Fibroblast of villous mesenchyme (primary cell): Measurements from ENCODE around the gene SPATA33. TPM values are rescaled to one million over a fixed set of nuclear protein-coding genes. Genes with fewer than 3 reads are reported as not detected.

Experiments
- DNase-seq: peaks from one replicate; pipeline ENCODE4 v3.0.0-alpha.2; 2010; ENCODE audit warnings: low read depth
- H3K4me3 ChIP-seq: 2 replicates; pipeline ENCODE4 v1.5.1; 2011; ENCODE audit warnings: low read depth, mild to moderate bottlenecking, low read length
- CTCF ChIP-seq: IDR thresholded peaks from 2 replicates; pipeline ENCODE4 v1.5.1; 2012; ENCODE audit warnings: low read depth, mild to moderate bottlenecking, low read length; ENCODE audit not compliant: insufficient read depth
- total RNA-seq: library from RNA; depleted of rRNA; stranded (reverse); fragments of >200 nt; gene quantifications from 2 replicates; pipeline ENCODE4 v1.2.3, GENCODE V29; 2012

Gene SPATA33
- total RNA-seq, 1 donor = 3.9 TPM

GRCh38 chr16:89716493-89716892 lies 58.9 kb downstream of the SPATA33 start:
- no peak overlapping the region for H3K4me3 ChIP-seq
- TF ChIP-seq CTCF = no peak
- DNase-seq = no peak

- DNase-seq = no peak
- no peak overlapping the region for H3K4me3 ChIP-seq
- no peak for TF ChIP-seq CTCF
Observed at GRCh38 chr16:89716916-89717687, 59.5 kb downstream of the SPATA33 start.

- TF ChIP-seq CTCF = no peak
- DNase-seq = no peak
- H3K4me3 ChIP-seq = no peak overlapping the region
Observed at GRCh38 chr16:89717688-89718505, 60.3 kb downstream of the SPATA33 start.

Other genes with a start within 250 kb of the SPATA33 start
- gene ANKRD11, start 167.3 kb upstream of the SPATA33 start, total RNA-seq = 69.5 and 82.5 TPM in 2 replicates
- 91.8 and 108 TPM in 2 replicates for gene SPG7, start 149.4 kb upstream of the SPATA33 start, total RNA-seq
- 1,832 and 2,350 TPM in 2 replicates for gene RPL13, start 97.2 kb upstream of the SPATA33 start, total RNA-seq
- gene CPNE7, start 82.1 kb upstream of the SPATA33 start, total RNA-seq = 9.5 and 10.0 TPM in 2 replicates
- not detected in 2 replicates for gene DPEP1, start 44.2 kb upstream of the SPATA33 start, total RNA-seq
- 102 and 114 TPM in 2 replicates for gene CHMP1A, start 128 bp upstream of the SPATA33 start, total RNA-seq
- 35.8 and 51.0 TPM in 2 replicates for gene CDK10, start 28.9 kb downstream of the SPATA33 start, total RNA-seq
- gene SPATA2L, start 43.9 kb downstream of the SPATA33 start, total RNA-seq = 9.5 and 12.6 TPM in 2 replicates
- gene VPS9D1, start 63.1 kb downstream of the SPATA33 start, total RNA-seq = 9.9 and 11.0 TPM in 2 replicates
- 11.0 and 15.1 TPM in 2 replicates for gene ZNF276, start 63.7 kb downstream of the SPATA33 start, total RNA-seq
- gene FANCA, start 158.8 kb downstream of the SPATA33 start, total RNA-seq = 21.9 and 22.0 TPM in 2 replicates
- 3.5 and 3.9 TPM in 2 replicates for gene SPIRE2, start 170.6 kb downstream of the SPATA33 start, total RNA-seq
- 188 and 270 TPM in 2 replicates for gene TCF25, start 215.8 kb downstream of the SPATA33 start, total RNA-seq